Choroid plexus epithelial cell (primary cell): ENCODE results near the gene TRIM44.

Experiments used
- DNase-seq: peaks from one replicate; pipeline ENCODE4 v3.0.0-alpha.2; 2010; ENCODE audit warnings: low read depth
- H3K4me3 ChIP-seq: 2 replicates; pipeline ENCODE4 v1.5.1; 2011; ENCODE audit warnings: low read depth, mild to moderate bottlenecking, control low read depth, low read length, moderate library complexity
- CTCF ChIP-seq: conservative IDR thresholded peaks from 2 replicates; pipeline ENCODE4 v1.5.1; 2011; ENCODE audit warnings: low read depth, mild to moderate bottlenecking, control low read depth, inconsistent platforms, low read length, moderate library complexity

The TRIM44 gene

GRCh38 chr11:35662649-35663407, at the start of gene TRIM44:
Gene TRIM44 (plus strand): TSS chr11:35662775. CDS start chr11:35663112, 337 bp downstream.
- DNase-seq, result peak; percentile 82
- H3K4me3 ChIP-seq, result peak within 1 kb of the TSS; percentile 80
- TF ChIP-seq CTCF, result no peak

GRCh38 chr11:35614939-35615569, 47.5 kb upstream of the TRIM44 start:
- no peak for TF ChIP-seq CTCF
- no peak for DNase-seq
- H3K4me3 ChIP-seq, result no peak overlapping the region

- DNase-seq, result peak; percentile 80
- peak; percentile 67 for TF ChIP-seq CTCF
- no peak overlapping the region for H3K4me3 ChIP-seq
Observed at GRCh38 chr11:35615921-35616900, 46.4 kb upstream of the TRIM44 start.

GRCh38 chr11:35617316-35617686, 45.3 kb upstream of the TRIM44 start:
- peak overlapping the region; percentile 66 for H3K4me3 ChIP-seq
- no peak for DNase-seq
- TF ChIP-seq CTCF, result no peak

- DNase-seq, result peak; percentile 82
- no peak for TF ChIP-seq CTCF
- H3K4me3 ChIP-seq, result peak within 1 kb of the TSS; percentile 66
Observed at GRCh38 chr11:35617687-35618496, 44.7 kb upstream of the TRIM44 start, which contains the start of gene FJX1. Gene FJX1 (plus strand): TSS chr11:35618460. CDS start chr11:35618637, 177 bp downstream.

GRCh38 chr11:35618497-35619115, 44.0 kb upstream of the TRIM44 start:
- H3K4me3 ChIP-seq, result peak overlapping the region; percentile 66
- DNase-seq, result peak; percentile 43
- TF ChIP-seq CTCF, result no peak
